GM21447 (cell line): ENCODE results near the gene FRRS1.

Source experiments
- ATAC-seq: cut with Tn5 transposase; IDR thresholded peaks from one replicate; pipeline ENCODE4 v1.9.1; 2021; ENCODE audit not compliant: unreplicated experiment

Gene FRRS1

GRCh38 chr1:99737016-99737415 lies 29.4 kb downstream of the FRRS1 start:
- ATAC-seq: no peak

- ATAC-seq: no peak
Observed at GRCh38 chr1:99735852-99736251, 30.6 kb downstream of the FRRS1 start.

DNA sequence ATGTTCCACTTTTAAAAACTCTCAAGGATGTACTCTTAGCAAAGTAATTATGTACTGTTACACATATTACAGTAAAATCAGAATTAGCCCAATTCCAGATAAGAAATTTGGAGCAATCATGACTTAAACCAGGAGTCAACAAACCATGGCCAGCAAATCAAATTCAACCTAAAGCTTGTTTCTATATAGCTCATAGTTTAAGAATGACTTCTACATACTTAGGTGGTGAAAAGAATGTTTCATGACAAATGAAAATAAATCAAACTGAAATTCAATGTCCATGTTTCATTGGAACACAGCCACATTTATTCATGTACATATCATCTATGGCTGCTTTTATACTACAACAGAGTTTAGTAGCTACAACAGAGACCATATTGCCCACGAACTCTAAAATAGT lies 35.1 kb downstream of the FRRS1 start:
- ATAC-seq: no peak

- no peak for ATAC-seq
Observed at GRCh38 chr1:99728494-99729235, 37.8 kb downstream of the FRRS1 start.

DNA sequence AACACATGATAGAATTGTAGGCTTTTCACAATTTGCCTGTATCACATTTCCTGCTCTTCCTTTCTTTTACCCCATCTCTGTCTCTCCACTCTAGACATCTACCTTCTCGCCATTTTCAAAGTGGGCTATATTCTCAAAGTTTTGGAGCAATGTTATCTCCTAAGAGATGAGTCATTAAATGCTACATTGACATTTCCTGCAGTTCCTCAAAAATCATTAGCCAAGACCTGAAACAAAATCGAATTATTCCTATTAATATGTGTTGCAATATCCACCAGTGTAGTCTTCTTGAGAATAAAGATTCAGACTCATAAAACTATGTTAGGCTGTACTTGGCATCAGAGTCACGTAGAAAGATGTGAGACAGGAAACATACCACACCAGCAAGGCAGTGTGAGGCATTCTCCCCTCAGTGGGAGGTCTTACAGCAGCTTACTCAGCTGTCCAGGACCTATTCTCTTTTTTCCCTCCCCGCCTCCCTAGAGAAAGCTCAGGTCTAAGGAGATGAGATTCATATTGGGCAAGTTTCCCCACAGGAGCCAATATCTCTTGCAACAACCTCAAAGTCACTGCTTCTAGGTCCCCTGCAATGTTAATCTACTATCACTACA lies 38.8 kb downstream of the FRRS1 start:
- ATAC-seq: no peak

DNA sequence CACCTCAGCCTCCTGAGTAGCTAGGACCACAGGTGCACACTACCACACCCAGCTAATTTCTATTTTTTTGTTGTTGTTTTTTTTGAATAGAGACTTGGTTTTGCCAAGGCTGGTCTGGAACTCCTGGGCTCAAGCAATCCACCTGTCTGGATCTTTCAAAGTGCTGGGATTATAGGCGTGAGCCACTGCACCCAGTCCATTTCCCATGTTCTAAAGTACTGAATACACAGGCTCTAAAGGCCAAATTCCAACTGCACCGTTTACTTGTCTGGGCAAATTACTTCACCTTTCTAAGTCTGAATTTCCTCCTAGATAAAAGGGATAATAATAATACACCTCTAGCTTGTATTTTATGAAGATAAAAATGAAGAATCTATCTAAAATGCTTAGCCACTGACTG lies 39.6 kb downstream of the FRRS1 start:
- ATAC-seq: no peak

DNA sequence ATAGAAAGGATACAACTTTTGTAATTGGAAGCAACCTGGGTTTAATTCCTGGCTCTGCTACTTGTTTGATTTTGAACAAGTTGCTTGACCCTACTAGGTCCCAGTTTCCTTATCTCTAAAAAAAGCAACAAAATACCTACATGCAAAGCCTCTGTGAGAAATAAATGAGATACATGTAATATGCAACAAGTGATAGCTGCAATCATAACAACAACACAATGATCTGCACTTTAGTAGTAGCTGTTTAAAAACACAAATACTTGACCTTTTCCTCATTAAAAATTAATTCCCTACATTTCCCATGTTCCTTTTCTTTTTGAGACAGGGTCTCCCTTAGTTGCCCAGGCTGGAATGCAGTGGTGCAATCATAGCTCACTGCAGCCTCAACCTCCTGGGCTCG lies 40.0 kb downstream of the FRRS1 start:
- ATAC-seq: no peak

GRCh38 chr1:99725996-99726395 lies 40.4 kb downstream of the FRRS1 start:
- ATAC-seq: no peak

GRCh38 chr1:99723251-99723650 lies 43.2 kb downstream of the FRRS1 start:
- ATAC-seq: no peak

GRCh38 chr1:99717005-99717404 lies 49.4 kb downstream of the FRRS1 start:
- no peak for ATAC-seq

- ATAC-seq: no peak
Observed at GRCh38 chr1:99713006-99713405, 53.4 kb downstream of the FRRS1 start.

- no peak for ATAC-seq
Observed at GRCh38 chr1:99710994-99711393, 55.4 kb downstream of the FRRS1 start.

DNA sequence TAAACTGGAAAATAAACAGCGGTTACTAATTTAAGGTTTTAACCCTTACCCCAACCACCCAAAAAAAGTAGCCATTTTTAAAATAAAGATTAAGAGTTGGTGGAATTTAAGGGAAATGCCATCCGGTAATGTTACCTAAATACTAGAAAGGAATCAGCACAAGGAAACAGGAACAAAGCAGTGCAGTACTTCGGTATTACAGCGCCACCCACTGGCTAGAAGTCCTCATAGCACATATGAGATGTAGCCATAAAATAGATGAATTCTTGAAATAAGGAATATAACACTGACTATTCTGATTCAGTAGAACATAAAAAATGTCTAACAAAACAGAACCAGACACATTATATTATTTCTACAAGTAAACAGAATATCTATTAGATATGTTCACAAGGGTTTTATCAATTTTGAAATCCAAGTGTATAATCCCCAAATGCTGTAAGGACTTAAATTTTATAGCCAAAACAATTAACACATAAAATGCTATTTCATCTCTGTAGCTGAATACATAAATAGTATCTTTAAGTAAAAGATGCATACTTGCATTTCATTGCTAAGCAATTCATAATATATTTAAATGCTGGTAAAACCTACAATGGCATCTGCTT lies 58.8 kb downstream of the FRRS1 start:
- ATAC-seq: peak; percentile 85

- no peak for ATAC-seq
Observed at GRCh38 chr1:99705385-99705784, 61.0 kb downstream of the FRRS1 start.

DNA sequence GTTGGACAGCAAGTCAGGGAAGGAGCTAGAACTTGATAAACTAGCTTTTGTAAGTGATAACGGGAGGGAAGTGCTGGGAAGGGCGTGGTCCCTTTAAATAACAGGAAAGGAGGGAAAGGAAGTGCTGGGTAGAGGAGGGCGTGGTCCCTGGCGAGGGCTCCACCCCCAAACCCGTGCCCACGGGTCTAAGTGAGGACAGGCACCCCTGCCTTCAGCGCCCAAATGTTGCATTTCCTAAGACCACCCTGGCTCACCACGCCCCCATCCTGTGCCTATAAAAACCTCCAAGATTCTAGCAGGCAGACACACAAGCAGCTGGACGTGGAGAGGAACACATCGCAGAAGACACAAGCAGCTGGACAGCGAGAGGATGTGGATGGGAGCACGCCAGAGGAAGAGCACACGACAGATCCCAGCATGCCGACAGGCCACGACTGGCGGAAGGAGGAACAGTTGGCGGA lies 62.0 kb downstream of the FRRS1 start:
- no peak for ATAC-seq

DNA sequence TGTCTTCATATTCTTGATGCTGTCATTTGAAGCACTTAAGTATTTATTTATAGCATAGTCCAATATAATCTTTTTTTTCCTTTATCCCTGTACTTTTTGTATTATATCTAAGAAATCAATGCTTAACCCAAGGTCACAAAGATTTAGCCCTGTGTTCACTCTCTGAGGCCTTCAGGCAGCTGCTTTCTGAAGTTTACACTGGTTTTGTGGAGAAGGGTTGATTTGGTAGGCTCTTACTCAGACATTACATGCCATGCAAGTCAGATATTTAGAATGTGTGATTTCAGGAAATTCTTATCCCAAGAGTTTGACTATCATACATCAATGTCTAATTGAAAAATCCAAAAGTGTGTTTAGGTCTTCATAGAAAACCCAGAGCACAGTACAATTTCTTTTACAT lies 64.2 kb downstream of the FRRS1 start:
- no peak for ATAC-seq

DNA sequence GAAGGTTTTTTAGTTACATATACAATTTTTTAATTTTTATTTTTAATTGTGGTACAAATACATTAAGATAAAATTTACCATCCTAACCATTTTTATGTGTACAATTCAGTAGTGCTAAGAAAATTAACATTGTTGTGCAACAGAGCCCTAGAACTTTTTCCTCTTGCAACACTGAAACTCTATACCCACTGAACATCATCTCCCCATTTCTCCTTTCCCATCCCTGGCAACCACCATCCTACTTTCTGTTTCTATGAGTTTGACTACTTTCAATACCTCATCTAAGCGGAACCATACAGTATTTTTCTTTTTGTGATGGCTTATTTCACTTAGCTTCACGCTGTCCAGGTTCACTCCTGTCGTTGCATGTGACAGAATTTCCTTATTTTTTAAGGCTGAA lies 66.4 kb downstream of the FRRS1 start:
- ATAC-seq: no peak

DNA sequence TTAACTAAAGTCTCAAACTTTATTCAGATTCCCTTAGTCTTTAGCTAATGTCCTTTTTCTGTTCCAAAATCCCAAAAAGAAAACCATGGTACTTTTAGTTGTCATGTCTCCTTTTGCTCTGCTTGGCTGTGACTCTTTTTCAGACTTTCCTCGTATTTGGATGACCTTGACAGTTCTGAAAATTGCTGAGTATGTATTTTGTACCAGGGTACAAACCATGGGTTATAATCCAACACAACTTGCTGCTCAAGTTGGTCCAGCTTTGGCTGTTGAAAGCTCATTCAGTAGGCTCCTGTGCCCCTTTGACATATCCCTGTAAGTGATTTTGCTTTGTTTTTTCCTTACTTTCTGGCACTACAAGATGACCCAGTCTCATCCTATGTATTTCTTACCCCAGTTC lies 68.9 kb downstream of the FRRS1 start:
- ATAC-seq: no peak

DNA sequence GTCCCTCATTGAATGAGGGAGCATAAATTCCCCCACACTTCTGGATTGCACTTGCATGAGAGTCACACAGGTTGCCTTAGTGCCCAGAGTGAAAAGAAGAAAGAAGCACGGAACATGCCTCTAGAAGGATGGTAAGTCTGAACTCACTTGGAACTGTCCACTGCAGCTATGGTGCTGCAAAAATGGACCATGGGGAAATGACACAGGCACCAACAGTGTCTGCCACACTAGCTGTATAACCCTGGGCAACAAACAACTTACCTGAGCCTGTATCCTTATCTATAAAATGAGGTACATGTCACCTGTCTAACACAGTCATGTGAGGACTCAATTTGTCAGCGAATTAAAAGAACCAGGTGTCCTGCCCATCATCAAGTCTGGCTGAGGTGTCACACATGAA lies 69.8 kb downstream of the FRRS1 start:
- ATAC-seq: no peak

DNA sequence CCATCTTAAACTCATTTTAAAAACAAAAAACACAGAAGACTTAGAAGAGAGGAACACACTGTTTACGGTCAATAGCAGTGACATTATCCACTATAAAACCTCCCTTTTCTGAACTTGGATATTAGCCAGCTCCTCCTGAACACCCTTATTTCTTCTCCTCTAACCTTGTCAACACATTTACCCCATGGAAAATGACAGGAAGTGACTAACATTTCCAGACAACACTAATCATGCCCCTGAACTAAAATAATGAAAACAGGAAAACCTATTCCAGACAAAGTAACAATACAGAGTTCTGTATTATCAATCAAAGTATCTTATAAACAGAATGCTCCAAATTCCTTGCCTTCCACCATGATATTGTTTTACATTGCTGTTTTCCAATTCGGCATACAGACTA lies 75.3 kb downstream of the FRRS1 start:
- no peak for ATAC-seq

DNA sequence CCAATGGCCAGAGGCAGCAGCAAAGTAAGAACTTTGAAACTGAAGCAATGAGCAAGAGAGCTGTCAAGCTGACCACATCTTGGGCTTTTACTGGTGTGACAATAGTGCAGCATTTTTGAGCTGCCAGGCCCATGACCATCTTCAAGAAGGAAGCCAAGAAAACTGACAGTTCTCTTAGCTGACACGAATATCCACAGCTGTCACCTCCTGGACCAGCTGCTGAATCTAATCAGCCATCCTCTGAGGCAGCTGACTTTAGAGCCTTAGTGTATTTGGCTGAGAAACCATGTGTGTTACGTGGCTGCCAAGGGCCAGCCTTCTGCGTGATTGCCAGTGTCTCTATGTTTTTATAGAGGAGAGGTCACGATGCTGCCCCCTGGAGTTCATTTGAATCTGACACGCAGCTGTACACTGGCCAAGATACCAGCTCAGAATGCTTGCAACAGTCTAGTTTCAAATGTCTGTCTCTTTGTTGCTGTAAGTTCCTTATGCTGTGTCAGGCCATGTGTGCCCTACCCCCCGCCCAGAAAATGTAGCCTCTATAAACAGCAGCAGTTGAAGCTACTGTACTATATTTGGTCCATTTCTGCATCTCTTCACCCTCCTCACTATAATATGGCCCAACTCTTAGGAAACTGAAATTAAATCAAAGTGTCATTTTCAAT lies 80.8 kb downstream of the FRRS1 start:
- peak; percentile 84 for ATAC-seq

DNA sequence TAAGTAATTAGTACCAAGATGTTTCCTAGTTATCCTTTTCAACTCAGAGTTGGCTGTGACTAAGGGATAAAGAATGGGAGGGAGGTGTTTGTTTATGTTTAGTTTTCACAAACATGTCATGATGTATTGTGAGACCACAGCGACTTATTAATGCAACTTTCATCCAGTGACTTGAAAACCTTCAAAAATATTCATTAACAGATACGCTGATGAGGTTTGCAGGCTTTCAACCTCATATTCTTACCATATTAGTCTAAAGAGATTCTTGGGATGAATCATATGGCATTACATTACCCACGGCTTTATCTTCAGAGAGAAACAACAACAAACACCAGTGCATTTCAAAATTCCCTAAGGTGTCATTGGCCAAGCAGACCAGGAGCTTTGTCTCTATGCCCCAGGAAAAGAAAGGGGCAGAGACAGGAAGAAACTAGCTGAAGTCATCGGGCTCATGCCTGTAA lies 84.1 kb downstream of the FRRS1 start:
- ATAC-seq: no peak
